Measurements from ENCODE around the gene PRICKLE1. TPM values are rescaled to one million over a fixed set of nuclear protein-coding genes. Genes with fewer than 3 reads are reported as not detected.

Gene PRICKLE1
- total and polyA plus RNA-seq, 2 donors (not counting 1 experiment from before 2014, with no cell fraction given) = 6.3 to 21.6 TPM

- no peak overlapping the region for H3K27ac ChIP-seq (ENCODE audit: low read length in 2 of 2)
- TF ChIP-seq EZH2 (IDR thresholded peaks at IDR 0.05; ENCODE audit: borderline replicate concordance, insufficient read depth, low read depth, low read length, poor library complexity, severe bottlenecking) = no peak
- TF ChIP-seq, protein P1, sequence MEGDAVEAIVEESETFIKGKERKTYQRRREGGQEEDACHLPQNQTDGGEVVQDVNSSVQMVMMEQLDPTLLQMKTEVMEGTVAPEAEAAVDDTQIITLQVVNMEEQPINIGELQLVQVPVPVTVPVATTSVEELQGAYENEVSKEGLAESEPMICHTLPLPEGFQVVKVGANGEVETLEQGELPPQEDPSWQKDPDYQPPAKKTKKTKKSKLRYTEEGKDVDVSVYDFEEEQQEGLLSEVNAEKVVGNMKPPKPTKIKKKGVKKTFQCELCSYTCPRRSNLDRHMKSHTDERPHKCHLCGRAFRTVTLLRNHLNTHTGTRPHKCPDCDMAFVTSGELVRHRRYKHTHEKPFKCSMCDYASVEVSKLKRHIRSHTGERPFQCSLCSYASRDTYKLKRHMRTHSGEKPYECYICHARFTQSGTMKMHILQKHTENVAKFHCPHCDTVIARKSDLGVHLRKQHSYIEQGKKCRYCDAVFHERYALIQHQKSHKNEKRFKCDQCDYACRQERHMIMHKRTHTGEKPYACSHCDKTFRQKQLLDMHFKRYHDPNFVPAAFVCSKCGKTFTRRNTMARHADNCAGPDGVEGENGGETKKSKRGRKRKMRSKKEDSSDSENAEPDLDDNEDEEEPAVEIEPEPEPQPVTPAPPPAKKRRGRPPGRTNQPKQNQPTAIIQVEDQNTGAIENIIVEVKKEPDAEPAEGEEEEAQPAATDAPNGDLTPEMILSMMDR (IDR thresholded peaks at IDR 0.05) = no peak
- CTCF ChIA-PET = no interaction called here
- Mint-ChIP-seq H3K4me3 (no peak overlapping the region), H3K4me1 (no peaks in the 10 kb centered on the region), H3K9me3 (ENCODE audit: insufficient read depth) (no peaks in the 10 kb centered on the region), H3K27me3 (peaks cover 7% of the 10 kb centered on the region), H3K27ac (no peak overlapping the region)
- H2AFZ ChIP-seq (ENCODE audit: insufficient read depth, low read depth, low read length, poor library complexity, severe bottlenecking) = no peak overlapping the region
- H3K9me3 ChIP-seq (ENCODE audit: control extremely low read depth in 1 of 3, control insufficient read depth in 2 of 3, insufficient read depth in 1 of 3, low read length in 2 of 3) = no peaks in the 10 kb centered on the region
- no peaks in the 10 kb centered on the region for H3K36me3 ChIP-seq (replicated peaks in 1 of 2; ENCODE audit: control extremely low read depth in 1 of 2, control insufficient read depth in 1 of 2, extremely low read depth in 1 of 2, insufficient read depth in 2 of 2, low read length in 1 of 2)
- H3K4me1 ChIP-seq (ENCODE audit: control insufficient read depth in 2 of 2, insufficient read depth in 2 of 2, low read length in 2 of 2) = no peaks in the 10 kb centered on the region
- no peaks in the 10 kb centered on the region for H3K27me3 ChIP-seq (replicated peaks in 1 of 4; ENCODE audit: control extremely low read depth in 1 of 4, control insufficient read depth in 3 of 4, insufficient read depth in 4 of 4, low read length in 3 of 4)
- H3K4me2 ChIP-seq (replicated peaks; ENCODE audit: low read depth, low read length, poor library complexity, severe bottlenecking) = no peak overlapping the region
- no peak overlapping the region for H3K9ac ChIP-seq (ENCODE audit: low read length)
- intact Hi-C loops (cut with micrococcal nuclease) = no loop called here
- DNase-seq (no peak), ATAC-seq (ENCODE audit: low read depth) (no peak)
- no peaks in the 10 kb centered on the region for H3K79me2 ChIP-seq (ENCODE audit: control insufficient read depth, insufficient read depth, low read length)
- POLR2A ChIA-PET = no interaction called here
- no peak overlapping the region for H3K4me3 ChIP-seq (ENCODE audit: control extremely low read depth in 1 of 5, extremely low read depth in 1 of 5, insufficient read depth in 1 of 5, low read depth in 2 of 5, low read length in 4 of 5)
- H4K20me1 ChIP-seq (ENCODE audit: control insufficient read depth, insufficient read depth, low read length, poor library complexity, severe bottlenecking) = no peaks in the 10 kb centered on the region
Measured at GRCh38 chr12:42638011-42638410, 48.5 kb upstream of the PRICKLE1 start.

DNA sequence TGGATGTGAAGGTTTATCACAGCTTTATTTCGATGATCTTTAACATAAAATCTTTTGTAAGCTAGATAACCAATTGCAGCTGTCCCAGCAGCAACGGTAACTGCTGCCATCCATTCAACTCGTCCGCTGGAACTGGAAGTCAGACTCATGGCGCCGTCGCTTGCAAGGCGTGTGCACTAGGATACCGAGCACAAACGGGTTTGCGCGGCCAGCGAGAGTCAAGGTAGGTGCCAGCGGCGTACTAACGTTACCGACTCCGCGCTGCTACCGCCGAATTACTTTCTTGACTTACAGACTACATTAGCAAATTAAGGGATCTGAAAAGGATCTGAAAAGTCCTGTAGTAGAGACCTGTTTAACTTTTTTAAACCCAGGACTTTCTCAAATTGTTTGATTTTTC lies 47.4 kb upstream of the PRICKLE1 start:
- Histone ChIP-seq H3K9ac (ENCODE audit: low read length) (no peak overlapping the region), H3K27ac (ENCODE audit: low read length in 2 of 2) (no peak overlapping the region), H4K20me1 (ENCODE audit: control insufficient read depth, insufficient read depth, low read length, poor library complexity, severe bottlenecking) (no peaks in the 10 kb centered on the region), H3K79me2 (ENCODE audit: control insufficient read depth, insufficient read depth, low read length) (no peaks in the 10 kb centered on the region), H3K4me2 (replicated peaks; ENCODE audit: low read depth, low read length, poor library complexity, severe bottlenecking) (no peak overlapping the region), H3K4me1 (ENCODE audit: control insufficient read depth in 2 of 2, insufficient read depth in 2 of 2, low read length in 2 of 2) (no peaks in the 10 kb centered on the region), H2AFZ (ENCODE audit: insufficient read depth, low read depth, low read length, poor library complexity, severe bottlenecking) (no peak overlapping the region), H3K9me3 (ENCODE audit: control extremely low read depth in 1 of 3, control insufficient read depth in 2 of 3, insufficient read depth in 1 of 3, low read length in 2 of 3) (no peaks in the 10 kb centered on the region), H3K27me3 (replicated peaks in 1 of 4; ENCODE audit: control extremely low read depth in 1 of 4, control insufficient read depth in 3 of 4, insufficient read depth in 4 of 4, low read length in 3 of 4) (no peaks in the 10 kb centered on the region), H3K4me3 (ENCODE audit: control extremely low read depth in 1 of 5, extremely low read depth in 1 of 5, insufficient read depth in 1 of 5, low read depth in 2 of 5, low read length in 4 of 5) (no peak overlapping the region), H3K36me3 (replicated peaks in 1 of 2; ENCODE audit: control extremely low read depth in 1 of 2, control insufficient read depth in 1 of 2, extremely low read depth in 1 of 2, insufficient read depth in 2 of 2, low read length in 1 of 2) (no peaks in the 10 kb centered on the region)
- intact Hi-C loops (cut with micrococcal nuclease) = no loop called here
- TF ChIP-seq, protein P1 (IDR thresholded peaks at IDR 0.05) = no peak
- TF ChIP-seq EZH2 (IDR thresholded peaks at IDR 0.05; ENCODE audit: borderline replicate concordance, insufficient read depth, low read depth, low read length, poor library complexity, severe bottlenecking) = no peak
- ATAC-seq (ENCODE audit: low read depth) (no peak), DNase-seq (no peak)
- Mint-ChIP-seq H3K27me3 (peaks cover 7% of the 10 kb centered on the region), H3K27ac (no peak overlapping the region), H3K4me1 (no peaks in the 10 kb centered on the region), H3K4me3 (no peak overlapping the region), H3K9me3 (ENCODE audit: insufficient read depth) (no peaks in the 10 kb centered on the region)
- 97% methylated on average over 7 of the region's 21 CpGs for WGBS (ENCODE audit: insufficient coverage)
- ChIA-PET POLR2A (no interaction called here), CTCF (no interaction called here)
